GM19438 (cell line): ENCODE results near the gene NSDHL.

Experiments used
- ATAC-seq: cut with Tn5 transposase; IDR thresholded peaks from one replicate; pipeline ENCODE4 v1.9.1; 2021; ENCODE audit warnings: low read depth; ENCODE audit not compliant: unreplicated experiment

The NSDHL gene

DNA sequence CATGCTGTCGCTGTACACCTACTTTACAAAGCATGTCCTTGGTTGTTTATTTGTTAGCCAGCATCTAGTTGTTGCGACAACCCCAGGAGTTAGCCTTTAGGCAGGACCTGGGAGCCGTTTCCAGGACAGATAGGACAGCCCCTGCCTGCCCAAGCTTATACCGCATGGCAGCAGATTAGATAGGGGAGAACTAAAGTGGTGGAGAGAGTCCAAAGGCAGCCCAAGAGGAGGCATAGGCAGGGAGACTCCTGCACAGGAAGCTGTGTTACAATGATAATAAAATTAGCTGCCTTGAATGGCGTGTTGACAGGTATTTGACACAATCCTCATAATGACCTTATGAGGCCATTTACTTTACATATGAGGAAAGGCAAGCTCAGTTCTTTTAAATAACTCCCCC is 13.0 kb downstream of the NSDHL start:
- no peak for ATAC-seq

GRCh38 chrX:152844256-152844655 is 13.4 kb downstream of the NSDHL start:
- no peak for ATAC-seq

GRCh38 chrX:152845618-152846240 is 14.9 kb downstream of the NSDHL start:
- ATAC-seq = no peak

DNA sequence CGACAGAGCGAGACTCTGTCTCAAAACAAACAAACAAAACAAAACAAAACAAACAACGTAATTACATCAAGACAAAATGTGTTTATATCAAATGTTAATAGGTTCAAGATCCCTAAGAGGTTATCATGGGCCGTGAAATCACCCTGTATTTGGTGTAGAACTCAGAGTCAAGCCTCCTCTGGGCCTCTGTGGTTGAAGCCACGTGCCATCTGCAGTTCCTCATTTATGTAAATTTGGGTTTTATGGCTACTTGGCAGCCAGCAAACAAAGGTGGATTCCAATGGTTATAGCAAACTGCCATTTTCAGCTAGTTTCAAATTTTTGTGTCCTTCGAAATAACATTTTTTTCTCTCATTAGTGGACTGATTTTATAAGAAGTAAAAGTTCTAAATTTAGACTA is 16.4 kb downstream of the NSDHL start:
- no peak for ATAC-seq

DNA sequence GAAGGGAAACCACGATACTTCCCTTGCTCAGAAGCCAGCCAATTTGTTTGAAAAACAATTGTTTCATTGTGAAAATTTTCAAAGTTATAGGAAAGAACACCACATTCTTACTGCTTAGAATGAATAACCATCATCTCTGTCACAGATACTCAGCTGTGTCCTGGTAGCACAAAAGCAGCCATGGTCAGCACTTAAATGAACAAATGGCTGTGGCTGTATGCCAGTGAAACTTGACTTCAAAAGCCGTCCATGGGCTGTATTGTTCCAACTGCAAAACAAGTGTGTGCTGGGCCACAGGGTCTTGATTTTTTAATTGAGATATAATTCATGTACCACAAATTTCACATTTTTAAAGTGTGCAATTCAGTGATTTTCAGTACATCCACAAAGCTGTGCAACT is 19.6 kb downstream of the NSDHL start:
- no peak for ATAC-seq

DNA sequence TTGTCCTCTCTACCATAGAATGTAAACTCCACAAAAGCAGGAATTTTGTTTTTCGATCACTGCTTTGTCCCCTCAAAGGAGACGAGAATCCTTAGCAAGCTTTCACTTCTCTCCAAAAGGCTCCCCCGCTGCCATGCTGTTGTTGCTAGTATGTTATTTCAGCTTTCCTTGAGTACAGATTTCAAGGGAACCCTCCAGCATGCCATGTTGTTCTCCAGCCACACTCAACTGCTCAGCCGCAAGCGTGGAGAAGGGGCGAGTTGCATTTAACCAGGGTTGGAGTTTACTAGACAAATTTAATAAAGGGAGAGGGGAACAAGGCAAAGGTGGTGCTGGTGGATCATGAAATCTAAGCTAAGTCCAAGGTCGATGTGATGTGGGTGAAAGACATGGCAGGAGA is 23.1 kb downstream of the NSDHL start:
- ATAC-seq = no peak

- no peak for ATAC-seq
Measured at GRCh38 chrX:152861116-152861515, 30.3 kb downstream of the NSDHL start.

GRCh38 chrX:152861826-152862225 is 31.0 kb downstream of the NSDHL start:
- no peak for ATAC-seq

DNA sequence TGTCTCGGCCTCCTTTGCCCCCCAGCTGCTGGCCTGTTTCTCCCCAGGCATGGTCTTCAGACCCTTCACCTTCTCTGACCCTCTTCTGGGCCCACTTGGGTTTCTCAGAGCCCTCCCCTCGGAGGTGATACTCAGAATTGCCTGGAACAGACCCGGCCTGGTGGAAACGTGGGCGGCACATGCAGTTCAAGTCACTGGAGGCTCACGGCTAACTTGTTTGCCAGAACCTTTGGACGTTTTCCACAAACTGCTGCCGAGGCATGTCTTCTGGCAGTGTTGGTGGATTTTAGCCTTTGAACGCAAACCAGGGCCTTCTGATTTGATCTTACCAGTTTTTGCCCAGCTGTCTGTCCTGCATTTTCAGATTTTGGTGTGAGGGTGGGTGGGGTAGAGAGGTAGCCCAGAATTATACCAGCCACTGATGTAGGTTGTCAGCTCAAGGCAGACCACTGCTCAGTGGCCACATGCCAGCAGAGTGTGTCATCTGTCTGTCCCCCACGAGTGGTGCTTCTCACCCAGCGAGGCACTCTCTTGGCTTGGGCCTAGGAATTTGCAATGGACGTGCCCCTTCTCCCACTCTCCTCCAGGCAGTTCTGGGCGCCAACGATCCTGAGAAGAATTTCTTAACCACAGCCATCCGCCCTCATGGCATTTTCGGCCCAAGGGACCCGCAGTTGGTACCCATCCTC is 34.5 kb downstream of the NSDHL start:
- no peak for ATAC-seq

DNA sequence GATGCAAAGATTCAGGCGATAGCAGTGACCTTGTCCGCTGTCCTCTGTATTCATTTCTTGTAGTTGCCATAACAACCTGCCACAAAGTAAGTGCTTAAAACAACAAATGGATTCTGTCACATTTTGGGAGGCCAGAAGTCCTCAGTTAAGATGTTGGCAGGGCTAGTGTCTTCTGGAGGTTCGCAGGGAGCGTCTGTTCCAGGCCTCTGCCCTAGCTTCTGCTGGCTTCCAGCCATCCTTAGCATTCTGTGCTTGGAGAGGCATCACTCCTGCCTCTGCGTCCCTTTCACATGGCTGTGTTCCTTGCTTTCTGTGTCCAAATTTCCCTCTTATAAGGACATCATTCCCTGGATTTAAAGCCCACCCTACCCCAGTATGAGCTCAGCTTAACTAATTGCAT is 35.5 kb downstream of the NSDHL start:
- no peak for ATAC-seq

DNA sequence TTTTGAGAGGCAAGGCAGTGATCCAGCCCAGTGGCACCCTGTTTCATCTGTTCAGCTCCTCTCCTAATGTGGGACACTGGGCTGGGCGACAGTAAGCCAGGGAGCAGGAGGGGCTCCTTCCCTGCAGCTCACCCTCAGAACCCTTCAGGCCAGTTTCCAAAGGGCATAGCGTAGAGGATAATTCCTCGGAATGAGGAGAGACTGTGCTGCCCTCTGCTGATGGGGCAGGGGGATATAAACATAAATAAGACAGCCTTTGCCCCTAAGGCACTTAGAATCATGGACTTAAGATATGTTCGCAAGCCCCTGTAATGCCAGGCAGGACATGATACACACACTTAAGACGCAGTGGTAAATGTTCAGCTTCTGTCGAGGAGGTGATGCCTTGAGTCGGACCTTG is 39.1 kb downstream of the NSDHL start:
- ATAC-seq = no peak

DNA sequence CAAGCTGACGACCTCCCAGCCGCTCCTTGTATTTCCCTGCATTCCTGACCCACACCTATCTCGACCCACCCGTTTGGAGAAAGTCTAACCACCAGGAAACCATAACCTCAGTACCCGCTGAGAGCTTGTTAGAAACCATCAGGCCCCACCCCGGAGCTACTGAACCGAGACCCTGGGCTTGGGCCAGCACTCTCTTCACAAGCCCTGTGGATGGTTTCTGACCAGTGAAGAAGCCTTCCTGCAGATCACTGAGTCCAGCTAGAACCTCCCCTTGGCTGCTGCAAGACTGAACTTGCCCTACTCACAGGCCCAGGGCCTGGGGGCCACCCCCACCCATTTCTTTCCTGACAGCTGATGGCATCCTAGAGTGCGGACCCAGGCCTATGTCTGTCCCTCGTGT is 40.4 kb downstream of the NSDHL start:
- ATAC-seq = no peak

DNA sequence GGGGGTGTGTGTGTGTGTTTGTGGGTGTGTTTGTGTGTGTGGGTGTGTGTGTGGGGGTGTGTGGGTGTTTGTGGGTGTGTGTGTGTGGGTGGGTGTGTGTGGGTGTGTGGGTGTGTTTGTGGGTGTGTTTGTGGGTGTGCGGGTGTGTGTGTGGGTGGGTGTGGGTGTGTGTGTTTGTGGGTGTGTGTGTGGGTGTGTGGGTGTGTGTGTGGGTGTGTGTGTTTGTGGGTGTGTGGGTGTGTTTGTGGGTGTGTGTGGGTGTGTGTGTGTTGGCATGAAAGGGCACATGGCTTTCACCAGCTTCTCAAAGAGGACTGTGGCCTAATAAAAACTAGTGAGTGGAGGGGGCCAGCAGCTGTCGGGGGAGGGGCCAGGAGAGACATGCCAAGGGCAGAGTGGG is 41.7 kb downstream of the NSDHL start:
- no peak for ATAC-seq

- ATAC-seq = no peak
Measured at GRCh38 chrX:152873361-152873760, 42.5 kb downstream of the NSDHL start.

DNA sequence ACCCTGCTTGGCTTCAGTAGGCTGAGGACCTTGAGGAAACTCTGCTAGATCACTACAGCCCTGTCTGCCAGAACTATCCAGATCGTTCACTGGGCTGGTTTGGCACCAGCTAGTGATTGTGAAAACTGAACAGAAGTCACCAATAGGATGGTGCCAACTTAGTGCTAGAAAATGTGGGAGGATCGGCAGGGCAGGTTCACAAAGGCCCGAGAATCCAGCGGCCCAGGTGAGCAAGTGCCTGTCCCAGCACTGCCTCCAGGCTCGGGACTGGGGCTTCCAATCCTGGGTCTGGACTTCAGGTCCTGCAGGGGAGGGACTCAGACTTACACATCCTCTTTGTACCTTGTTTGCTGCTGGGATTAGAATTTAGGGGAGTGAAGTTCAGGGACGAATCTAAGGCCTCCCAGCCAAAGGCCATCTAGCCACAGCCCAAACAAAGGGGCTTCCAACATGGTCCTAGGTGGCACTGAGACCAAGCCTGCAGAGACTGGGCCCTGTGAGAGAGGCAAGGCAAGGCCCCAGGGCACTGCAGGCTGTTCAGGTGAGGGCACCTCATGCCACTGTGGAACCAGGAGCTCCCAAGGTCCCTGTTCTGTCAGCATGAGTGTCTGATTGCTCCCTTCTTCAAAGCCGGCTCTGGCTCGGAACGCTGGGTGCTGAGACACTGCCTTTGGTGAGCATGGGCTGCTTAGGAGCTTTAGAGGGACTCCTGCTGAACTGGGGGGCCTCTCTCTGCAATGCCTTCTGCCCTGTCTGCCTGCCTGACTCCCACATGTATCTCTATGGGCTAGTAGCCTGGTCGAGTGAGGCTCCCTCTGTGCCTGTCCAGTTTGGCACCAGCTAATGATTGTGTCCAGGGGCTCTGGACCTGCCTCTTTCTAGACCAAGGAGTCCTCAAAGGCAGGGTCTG is 46.3 kb downstream of the NSDHL start:
- no peak for ATAC-seq

DNA sequence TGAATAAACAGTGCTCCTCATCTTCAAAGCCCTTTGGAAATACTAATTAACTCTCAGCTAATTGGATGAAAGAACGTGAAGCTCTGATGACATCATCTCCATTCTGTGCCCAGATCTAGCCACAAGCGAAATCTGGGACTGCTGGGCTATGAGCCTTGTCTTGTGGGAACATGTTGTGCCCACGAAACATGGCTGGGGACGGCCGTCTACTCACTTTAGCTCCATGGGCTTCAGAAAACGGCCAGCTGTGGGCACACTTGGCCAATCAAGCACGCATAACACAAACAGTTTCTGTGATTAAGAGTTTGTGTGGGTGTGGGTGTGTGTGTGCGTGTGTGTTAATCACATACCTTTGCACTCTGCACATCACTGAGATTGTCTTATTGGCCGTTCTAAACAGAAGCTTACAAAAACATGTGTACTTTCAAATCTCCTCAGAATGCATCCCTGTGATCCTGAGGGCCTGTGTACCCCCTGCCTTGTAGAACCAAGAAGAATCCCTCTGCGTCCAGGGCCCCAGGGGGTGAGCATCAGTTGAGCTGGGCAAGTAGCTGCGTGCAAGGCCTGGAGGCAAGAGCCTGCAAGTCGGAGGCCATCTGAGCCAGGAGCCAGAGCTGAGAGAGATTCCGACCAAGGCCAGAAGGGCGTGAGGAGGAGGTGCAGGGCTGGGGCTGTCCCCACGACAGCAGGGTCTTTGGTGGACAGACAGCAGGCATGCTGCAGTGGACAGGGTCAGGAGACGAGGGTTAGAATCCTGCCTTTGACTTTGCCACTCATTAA is 48.3 kb downstream of the NSDHL start:
- ATAC-seq = no peak

- ATAC-seq = no peak
Measured at GRCh38 chrX:152881289-152881688, 50.4 kb downstream of the NSDHL start.

GRCh38 chrX:152884171-152884570 is 53.3 kb downstream of the NSDHL start:
- no peak for ATAC-seq

GRCh38 chrX:152886716-152887115 is 55.9 kb downstream of the NSDHL start:
- ATAC-seq = no peak

DNA sequence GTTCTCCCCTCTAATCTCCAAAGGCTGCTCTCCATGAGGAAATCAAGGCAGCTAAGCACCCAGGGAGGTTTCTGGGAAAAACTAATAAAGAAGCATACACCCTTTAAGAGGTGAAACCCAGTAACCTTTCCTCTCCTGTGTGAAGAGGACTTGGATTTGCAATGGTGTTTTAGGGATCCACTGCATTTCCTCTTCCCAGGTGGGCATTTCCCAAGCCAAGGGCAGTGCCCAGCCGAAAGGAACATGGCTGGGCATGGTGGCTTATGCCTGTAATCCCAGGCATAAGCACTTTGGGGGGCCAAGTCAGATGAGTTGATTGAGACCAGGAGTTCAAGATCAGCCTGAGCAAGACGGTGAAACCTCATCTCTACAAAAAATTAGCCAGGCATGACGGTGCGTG is 61.6 kb downstream of the NSDHL start:
- no peak for ATAC-seq
